Measurements from ENCODE around the gene ORC5.

Gene ORC5

DNA sequence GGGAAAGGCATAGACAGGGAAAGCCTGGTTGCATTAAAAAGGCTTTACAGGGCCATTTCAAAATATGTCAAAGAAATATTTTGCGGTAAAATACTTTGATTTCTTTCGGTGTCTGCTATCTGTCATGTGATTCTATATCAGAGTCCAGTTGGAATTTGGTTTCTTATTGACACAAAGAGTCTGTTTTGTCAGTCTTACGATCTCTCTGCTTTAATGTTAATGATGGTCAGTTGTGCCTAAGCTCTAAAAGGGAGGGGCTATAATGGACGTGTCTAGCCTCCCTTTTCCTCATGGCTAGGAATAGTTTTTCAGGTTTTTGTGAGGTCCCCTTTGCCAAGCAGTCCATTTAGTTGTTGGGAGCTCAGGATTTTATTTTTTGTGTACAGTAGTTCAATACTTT lies 31.5 kb downstream of the ORC5 start:
- Histone ChIP-seq H3K36me3 (ENCODE audit: low read depth) (peaks cover 43% of the 10 kb centered on the region), H3K4me1 (ENCODE audit: insufficient read depth, poor library complexity, severe bottlenecking) (no peaks in the 10 kb centered on the region), H3K4me3 (ENCODE audit: severe bottlenecking) (no peak overlapping the region), H3K9me3 (ENCODE audit: severe bottlenecking) (peaks cover 8% of the 10 kb centered on the region), H3K27ac (ENCODE audit: poor library complexity, severe bottlenecking) (no peak overlapping the region), H3K27me3 (ENCODE audit: insufficient read depth, poor library complexity, severe bottlenecking) (no peaks in the 10 kb centered on the region)
- TF ChIP-seq CTCF (IDR thresholded peaks at IDR 0.05; ENCODE audit: poor library complexity, severe bottlenecking): no peak
- ATAC-seq (ENCODE audit: low read depth) (no peak), DNase-seq (ENCODE audit: low spot score) (no peak)

GRCh38 chr7:104175361-104175984 lies 32.3 kb downstream of the ORC5 start:
- Histone ChIP-seq H3K36me3 (ENCODE audit: low read depth) (peaks cover 43% of the 10 kb centered on the region), H3K27ac (ENCODE audit: poor library complexity, severe bottlenecking) (no peak overlapping the region), H3K9me3 (ENCODE audit: severe bottlenecking) (peaks cover 3% of the 10 kb centered on the region), H3K27me3 (ENCODE audit: insufficient read depth, poor library complexity, severe bottlenecking) (no peaks in the 10 kb centered on the region), H3K4me3 (ENCODE audit: severe bottlenecking) (no peak overlapping the region), H3K4me1 (ENCODE audit: insufficient read depth, poor library complexity, severe bottlenecking) (no peaks in the 10 kb centered on the region)
- ATAC-seq (ENCODE audit: low read depth) (no peak), DNase-seq (ENCODE audit: low spot score) (no peak)
- TF ChIP-seq CTCF (IDR thresholded peaks at IDR 0.05; ENCODE audit: poor library complexity, severe bottlenecking): no peak

GRCh38 chr7:104174798-104175197 lies 33.0 kb downstream of the ORC5 start:
- H3K27ac ChIP-seq (ENCODE audit: poor library complexity, severe bottlenecking): no peak overlapping the region
- no peaks in the 10 kb centered on the region for H3K9me3 ChIP-seq (ENCODE audit: severe bottlenecking)
- DNase-seq (ENCODE audit: low spot score): no peak
- peaks cover 37% of the 10 kb centered on the region for H3K36me3 ChIP-seq (ENCODE audit: low read depth)
- no peak for ATAC-seq (ENCODE audit: low read depth)
- H3K4me1 ChIP-seq (ENCODE audit: insufficient read depth, poor library complexity, severe bottlenecking): no peaks in the 10 kb centered on the region
- H3K27me3 ChIP-seq (ENCODE audit: insufficient read depth, poor library complexity, severe bottlenecking): no peaks in the 10 kb centered on the region
- no peak overlapping the region for H3K4me3 ChIP-seq (ENCODE audit: severe bottlenecking)
- TF ChIP-seq CTCF (IDR thresholded peaks at IDR 0.05; ENCODE audit: poor library complexity, severe bottlenecking): no peak

- no peak for DNase-seq (ENCODE audit: low spot score)
- Histone ChIP-seq H3K4me1 (ENCODE audit: insufficient read depth, poor library complexity, severe bottlenecking) (no peaks in the 10 kb centered on the region), H3K36me3 (ENCODE audit: low read depth) (peaks cover 49% of the 10 kb centered on the region), H3K27ac (ENCODE audit: poor library complexity, severe bottlenecking) (no peak overlapping the region), H3K9me3 (ENCODE audit: severe bottlenecking) (no peaks in the 10 kb centered on the region), H3K4me3 (ENCODE audit: severe bottlenecking) (no peak overlapping the region), H3K27me3 (ENCODE audit: insufficient read depth, poor library complexity, severe bottlenecking) (no peaks in the 10 kb centered on the region)
- no peak for ATAC-seq (ENCODE audit: low read depth)
- TF ChIP-seq CTCF (IDR thresholded peaks at IDR 0.05; ENCODE audit: poor library complexity, severe bottlenecking): no peak
Measured at GRCh38 chr7:104162081-104162480, 45.7 kb downstream of the ORC5 start.

DNA sequence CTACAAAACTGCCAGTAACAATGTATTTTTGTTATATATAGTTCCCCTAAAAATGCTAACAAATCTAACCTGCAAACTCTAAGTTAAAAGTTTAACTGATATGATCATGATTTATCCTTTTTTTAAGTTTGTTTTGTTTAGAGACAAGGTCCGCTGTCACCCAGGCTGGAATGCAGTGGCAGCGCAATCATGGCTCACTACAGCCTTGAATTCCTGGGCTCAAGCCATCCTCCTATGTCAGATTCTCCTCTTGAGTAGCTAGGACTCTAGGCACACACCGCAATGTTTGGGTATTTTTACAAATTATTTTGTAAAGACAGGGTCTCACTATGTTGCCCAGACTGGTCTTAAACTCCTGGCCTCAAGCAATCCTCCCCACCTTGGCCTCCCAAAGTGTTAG lies 46.6 kb downstream of the ORC5 start:
- peaks cover 41% of the 10 kb centered on the region for H3K36me3 ChIP-seq (ENCODE audit: low read depth)
- TF ChIP-seq CTCF (IDR thresholded peaks at IDR 0.05; ENCODE audit: poor library complexity, severe bottlenecking): no peak
- no peak for ATAC-seq (ENCODE audit: low read depth)

More for the DNA sequence above, 46.6 kb downstream of the ORC5 start:
- H3K27ac ChIP-seq (ENCODE audit: poor library complexity, severe bottlenecking): no peak overlapping the region
- no peak overlapping the region for H3K4me3 ChIP-seq (ENCODE audit: severe bottlenecking)
- H3K4me1 ChIP-seq (ENCODE audit: insufficient read depth, poor library complexity, severe bottlenecking): no peaks in the 10 kb centered on the region
- no peaks in the 10 kb centered on the region for H3K27me3 ChIP-seq (ENCODE audit: insufficient read depth, poor library complexity, severe bottlenecking)
- DNase-seq (ENCODE audit: low spot score): no peak
- H3K9me3 ChIP-seq (ENCODE audit: severe bottlenecking): no peaks in the 10 kb centered on the region

Data from RWPE2 (cell line).